GM18858 (cell line): ENCODE data around the gene JAKMIP2.

ENCODE experiments used
- ATAC-seq: cut with Tn5 transposase; IDR thresholded peaks from one replicate; pipeline ENCODE4 v1.9.1; 2021; ENCODE audit not compliant: unreplicated experiment

Gene JAKMIP2

GRCh38 chr5:147704544-147704943 is 78.0 kb downstream of the JAKMIP2 start:
- ATAC-seq: peak; percentile 47

DNA sequence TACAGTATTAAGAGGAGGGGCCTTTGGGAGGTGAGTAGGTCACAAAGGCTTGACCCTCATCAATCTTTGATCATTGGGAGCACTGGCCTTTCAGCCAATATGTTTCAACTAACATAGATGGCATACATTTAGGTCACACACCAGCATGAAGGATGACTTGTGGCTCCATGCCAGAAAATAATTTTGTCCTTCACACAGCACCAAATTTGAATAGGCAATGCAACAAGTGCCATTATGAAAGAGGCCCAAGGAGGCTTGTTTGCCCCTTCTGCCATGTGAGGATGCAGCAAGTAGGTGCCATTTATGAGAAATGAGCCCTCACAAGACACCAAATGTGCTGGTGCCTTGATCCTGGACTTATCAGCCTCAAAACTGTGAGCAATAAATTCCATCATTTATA is 81.1 kb downstream of the JAKMIP2 start:
- ATAC-seq: no peak

DNA sequence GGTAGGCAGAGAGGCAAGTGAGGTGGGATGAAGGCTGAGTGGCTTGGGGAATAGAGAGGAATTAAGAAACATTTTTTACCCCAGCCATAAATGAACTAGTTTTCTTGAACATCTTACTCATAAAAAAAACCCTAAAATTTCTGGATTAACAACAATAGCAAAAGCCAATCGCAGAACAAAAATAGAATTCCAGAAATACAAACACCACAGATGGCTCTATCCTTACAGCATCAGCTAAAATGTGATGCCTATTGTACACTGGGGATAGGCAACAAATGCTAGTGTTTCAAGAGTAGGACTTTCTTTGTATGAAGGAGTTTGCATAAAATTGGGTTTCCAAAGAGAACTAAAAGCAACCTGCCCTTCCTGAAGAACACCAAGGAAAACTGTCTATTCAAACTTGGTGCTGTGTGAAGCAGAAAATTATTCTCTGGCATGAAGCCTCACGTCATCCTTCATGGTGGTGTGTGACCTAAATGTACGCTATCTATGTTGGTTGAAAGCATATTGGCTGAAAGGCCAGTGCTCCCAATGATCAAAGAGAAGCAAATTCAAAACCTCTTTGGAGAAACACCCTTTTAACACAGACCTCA is 82.9 kb downstream of the JAKMIP2 start:
- no peak for ATAC-seq

GRCh38 chr5:147697380-147697779 is 85.1 kb downstream of the JAKMIP2 start:
- ATAC-seq: no peak

GRCh38 chr5:147694772-147695171 is 87.8 kb downstream of the JAKMIP2 start:
- no peak for ATAC-seq

GRCh38 chr5:147693233-147693632 is 89.3 kb downstream of the JAKMIP2 start:
- ATAC-seq: no peak

DNA sequence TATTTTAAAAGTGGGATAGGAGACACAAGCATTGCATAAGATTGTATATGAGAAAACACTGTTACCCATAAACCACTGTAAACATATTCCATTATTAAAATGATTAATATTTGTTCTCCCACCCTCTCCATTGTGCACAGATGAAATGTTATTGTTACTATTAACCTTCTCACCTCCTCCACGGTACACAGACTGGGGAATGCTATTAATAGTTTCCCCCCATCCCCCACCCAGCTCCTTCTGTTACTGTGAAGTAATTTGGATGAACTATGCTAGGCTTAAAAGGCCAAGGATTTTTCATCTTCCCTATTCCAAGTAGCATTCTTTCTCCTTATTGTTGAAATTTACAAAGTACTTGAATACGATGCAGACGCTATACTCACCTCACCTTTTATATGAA is 91.4 kb downstream of the JAKMIP2 start:
- no peak for ATAC-seq

GRCh38 chr5:147690595-147690994 is 91.9 kb downstream of the JAKMIP2 start:
- no peak for ATAC-seq

- no peak for ATAC-seq
These were observed 93.1 kb downstream of the JAKMIP2 start for GRCh38 chr5:147689426-147689825.

DNA sequence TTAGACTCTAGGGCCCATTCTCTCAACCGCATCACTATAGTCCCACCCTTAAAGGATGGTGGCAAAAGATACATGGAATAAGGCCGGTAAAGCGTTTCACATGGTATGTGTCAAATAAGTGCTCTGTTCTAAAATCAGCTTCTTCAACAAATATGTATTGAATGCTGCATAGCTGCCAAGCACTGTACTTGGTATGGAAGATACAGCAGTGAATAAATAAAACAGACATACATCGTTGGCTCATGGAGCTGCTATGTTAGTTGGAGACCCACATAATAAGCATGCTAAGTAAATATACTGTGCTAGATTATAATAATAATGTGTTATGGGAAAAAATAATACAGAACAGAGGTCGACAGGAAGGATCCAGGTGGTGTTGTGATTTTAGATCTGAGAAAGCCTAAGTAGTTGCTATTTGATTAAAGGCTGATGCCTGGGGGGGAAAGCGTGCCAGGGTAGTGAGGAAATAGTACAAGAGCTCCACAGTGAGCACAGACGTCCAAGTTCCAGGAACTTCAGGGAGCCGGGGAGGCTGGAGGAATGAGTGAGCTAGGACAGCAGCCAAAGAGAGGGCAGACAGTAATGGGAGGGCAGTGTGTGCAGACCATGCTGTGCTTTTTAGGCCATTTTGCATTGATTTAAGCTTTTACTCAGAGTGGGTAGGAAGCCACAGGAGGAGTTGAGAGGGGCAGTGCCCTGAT is 93.7 kb downstream of the JAKMIP2 start:
- ATAC-seq: no peak

GRCh38 chr5:147687118-147687517 is 95.4 kb downstream of the JAKMIP2 start:
- no peak for ATAC-seq

- no peak for ATAC-seq
These were observed 96.1 kb downstream of the JAKMIP2 start for GRCh38 chr5:147686421-147686820.

DNA sequence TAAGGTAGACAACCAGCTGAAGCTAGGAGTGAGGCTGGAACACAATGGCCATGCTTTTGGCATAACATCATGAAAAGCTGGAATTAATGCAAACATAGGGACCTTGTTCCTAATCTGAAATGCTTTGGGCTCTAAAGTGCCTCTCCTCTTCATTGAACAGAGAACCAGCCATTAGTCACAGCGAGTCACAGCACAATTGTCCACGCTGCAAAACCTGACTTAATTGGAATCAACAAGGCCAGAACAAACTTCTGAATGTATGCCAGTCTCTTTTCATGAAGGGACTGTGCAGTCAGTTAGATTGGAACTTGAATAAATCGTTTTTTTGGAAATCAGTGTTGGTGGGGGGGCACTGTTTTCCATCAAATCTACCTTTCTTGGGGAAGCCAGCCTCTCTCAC is 96.5 kb downstream of the JAKMIP2 start:
- no peak for ATAC-seq

DNA sequence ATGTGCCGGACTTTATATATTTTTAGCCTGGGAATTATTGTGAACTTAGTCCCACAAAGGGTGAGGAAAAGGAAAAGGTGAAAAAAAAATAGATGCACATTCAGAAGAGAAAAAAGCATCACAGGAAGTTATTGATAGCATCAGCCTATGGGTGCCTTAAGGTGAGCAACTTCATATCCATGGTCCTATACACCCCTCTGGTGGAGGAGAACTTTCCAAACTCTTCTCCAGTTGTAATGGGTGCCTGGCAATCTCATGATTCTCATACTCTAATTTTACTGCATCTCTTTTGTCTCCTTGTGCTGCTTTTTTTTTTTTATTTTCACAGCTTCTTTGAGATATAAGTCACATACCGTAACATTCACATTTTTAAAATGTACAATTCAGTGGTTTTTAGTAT is 107.4 kb downstream of the JAKMIP2 start:
- ATAC-seq: no peak

- ATAC-seq: no peak
These were observed 108.1 kb downstream of the JAKMIP2 start for GRCh38 chr5:147674411-147674810.

DNA sequence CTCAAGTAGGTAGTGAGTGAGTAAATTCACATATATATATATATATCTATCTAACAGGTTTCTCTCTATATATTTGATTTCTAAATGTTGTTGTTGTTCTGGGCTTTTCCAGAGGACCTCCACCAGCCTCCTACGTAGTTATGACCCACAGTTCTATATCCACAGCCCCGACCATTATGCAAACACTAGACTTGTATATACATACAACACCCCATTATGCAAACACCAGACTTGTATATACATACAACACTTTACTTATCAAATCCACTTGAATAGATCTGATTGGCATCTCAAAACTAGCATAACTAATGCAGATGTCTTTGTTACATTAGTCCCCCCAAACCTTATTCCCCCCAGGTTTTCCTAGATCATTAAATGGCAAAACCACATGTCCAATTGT is 108.7 kb downstream of the JAKMIP2 start:
- ATAC-seq: no peak

GRCh38 chr5:147673266-147673665 is 109.3 kb downstream of the JAKMIP2 start:
- ATAC-seq: no peak

DNA sequence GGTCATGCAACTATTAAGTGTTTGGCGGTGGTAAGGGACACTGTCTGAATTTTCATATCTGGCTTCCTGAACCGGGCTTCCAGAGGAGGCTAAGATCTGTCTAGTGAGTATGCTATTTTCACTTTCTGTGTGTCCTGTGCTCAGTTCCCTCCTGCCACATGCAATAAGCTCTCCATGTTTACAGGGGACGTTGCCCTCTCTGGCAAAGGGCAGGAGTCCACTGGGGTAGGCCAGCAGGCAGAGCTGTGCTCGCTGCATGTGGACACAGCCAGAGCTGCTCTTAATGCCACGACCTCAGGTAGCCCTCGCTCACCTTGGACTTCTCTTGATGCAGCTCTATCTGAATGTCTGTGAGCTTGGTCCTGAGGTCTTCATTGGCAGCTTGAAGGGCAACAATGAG is 111.2 kb downstream of the JAKMIP2 start:
- no peak for ATAC-seq

GRCh38 chr5:147670815-147671214 is 111.7 kb downstream of the JAKMIP2 start:
- ATAC-seq: no peak

- no peak for ATAC-seq
These were observed 113.2 kb downstream of the JAKMIP2 start for GRCh38 chr5:147669169-147669869.

DNA sequence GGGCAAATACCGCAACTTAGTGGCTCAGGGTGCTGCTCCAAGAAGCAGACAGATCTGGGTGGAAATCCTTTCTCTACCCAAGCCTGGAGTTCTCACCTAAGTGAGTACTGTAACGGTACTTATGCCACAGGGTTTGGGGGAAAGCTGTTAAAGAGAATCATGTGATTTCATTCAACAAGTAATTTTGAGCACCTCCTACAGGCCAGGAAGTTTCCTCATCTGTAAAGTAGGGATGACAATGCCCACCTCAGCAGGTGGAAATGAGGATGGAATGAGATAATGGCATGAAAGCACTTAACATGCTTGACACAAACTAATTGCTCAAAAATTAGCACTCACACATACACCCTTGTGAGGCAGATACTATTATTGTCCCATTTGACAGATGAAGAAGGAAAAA is 114.1 kb downstream of the JAKMIP2 start:
- ATAC-seq: no peak

DNA sequence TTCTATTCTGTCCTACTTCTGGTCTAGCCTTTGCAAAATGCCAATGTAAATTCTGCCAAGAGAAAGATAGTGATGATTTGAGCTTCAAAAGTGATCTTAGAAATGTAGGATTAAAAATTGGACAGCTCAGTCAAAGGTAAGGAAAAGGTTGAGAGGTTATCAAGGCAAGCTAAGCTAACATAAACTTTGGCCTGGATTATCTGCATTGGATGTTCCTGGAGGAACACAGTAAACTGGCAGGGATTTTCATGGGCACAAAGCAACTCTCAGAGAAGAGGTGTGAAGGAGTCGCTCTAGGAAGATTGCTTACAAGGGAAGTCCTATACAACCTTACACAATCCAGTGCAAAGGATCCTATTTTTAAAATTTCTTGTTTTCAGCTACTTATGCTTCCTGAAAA is 115.2 kb downstream of the JAKMIP2 start:
- no peak for ATAC-seq
